Peyer's patch (tissue), 4 donors: ENCODE data around the gene CKMT2. TPM values are rescaled to one million over a fixed set of nuclear protein-coding genes. Genes with fewer than 3 reads are reported as not detected.

Experiments
- DNase-seq, 3 donors: peaks; one replicate each; pipeline ENCODE4 v3.0.0-alpha.2; 2017 to 2019
- H3K27ac ChIP-seq, 4 donors: fragments of 200-600 bp; sonication (generic); one replicate each; pipeline ENCODE4 v1.5.1; 2016 to 2019
- H3K27me3 ChIP-seq, 2 donors: fragments of 200-600 bp; sonication (generic); one replicate each; pipeline ENCODE4 v1.5.1; 2019
- H3K36me3 ChIP-seq, 3 donors: fragments of 200-600 bp; sonication (generic); one replicate each; pipeline ENCODE4 v1.5.1; 2016 to 2019
- H3K4me1 ChIP-seq, 4 donors: fragments of 200-600 bp; sonication (generic); one replicate each; pipeline ENCODE4 v1.5.1; 2016 to 2019
- H3K4me3 ChIP-seq, 4 donors: fragments of 200-600 bp; sonication (generic); 1 replicate in 3 of 4; 2 replicates in 1 of 4; pipeline ENCODE4 v1.5.1; 2016 to 2019; ENCODE audit warnings: mild to moderate bottlenecking in 1 of 4
- H3K9me3 ChIP-seq, 4 donors: fragments of 200-600 bp; sonication (generic); one replicate each; pipeline ENCODE4 v1.5.1; 2016 to 2019; ENCODE audit warnings: mild to moderate bottlenecking in 1 of 4
- POLR2A ChIP-seq, 2 donors: fragments of 450-650 bp; IDR thresholded peaks; one replicate each; pipeline ENCODE4 v1.5.1; 2017; ENCODE audit warnings: antibody characterized with exemption in 2 of 2, mild to moderate bottlenecking in 2 of 2, moderate library complexity in 2 of 2
- total RNA-seq, 4 donors: library from RNA; depleted of rRNA; stranded (reverse); fragments of >200 nt; gene quantifications; one replicate each; pipeline ENCODE4 v1.1.0, GENCODE V29; 2016
- TF ChIP-seq, protein P1 (sequence below), 6 experiments: fragments of 450-650 bp in 4 of 6; fragments of 200-600 bp in 2 of 6; sonication (generic) in 1 of 6; IDR thresholded peaks; one replicate each; pipeline ENCODE4 v1.5.1; 2017 to 2019; ENCODE audit warnings: antibody characterized with exemption in 6 of 6, mild to moderate bottlenecking in 3 of 6, moderate library complexity in 1 of 6

Gene CKMT2
- total RNA-seq, 4 donors from 2014 or later = 1.1 to 10.6 (median 3.8) TPM

DNA sequence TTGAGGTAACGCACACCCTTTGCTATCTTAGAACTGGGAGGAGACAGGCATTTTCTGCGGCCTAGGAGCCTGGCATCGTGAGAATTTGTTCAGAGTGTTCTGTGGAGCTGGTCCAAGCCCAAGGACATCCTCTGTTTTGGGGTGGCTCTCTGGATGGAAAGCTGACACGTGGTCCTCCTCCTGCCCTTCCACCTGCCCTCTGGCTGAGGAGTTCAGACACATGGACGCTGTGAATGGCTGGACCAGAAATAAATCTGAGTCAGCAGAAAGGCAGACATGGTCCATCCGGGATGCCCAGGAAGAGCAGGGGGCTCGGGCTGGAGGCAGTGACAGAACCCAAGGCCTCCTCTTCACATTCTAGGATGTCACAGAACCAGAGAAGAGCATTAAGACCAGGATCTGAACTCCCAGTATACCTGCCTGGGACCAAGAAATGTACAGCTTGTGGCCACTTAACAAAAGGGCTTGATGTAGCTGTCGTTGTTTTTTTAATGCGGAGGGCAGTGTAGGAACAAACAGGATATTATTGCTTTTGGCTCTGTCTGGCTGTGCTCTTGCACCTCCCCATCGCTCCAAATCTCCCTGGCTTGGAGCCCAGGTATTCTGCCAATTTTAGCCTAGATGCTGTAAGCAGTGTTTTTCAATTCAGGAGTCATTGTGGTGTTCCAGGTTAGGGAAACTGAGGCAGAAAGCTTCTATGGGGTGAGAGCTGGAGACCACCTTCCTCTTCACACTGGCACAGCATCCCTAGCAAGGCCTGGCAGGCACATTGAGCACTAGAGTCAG lies 2.4 kb downstream of the CKMT2 start:
- no peak overlapping the region for H3K27ac ChIP-seq
- TF ChIP-seq, protein P1, sequence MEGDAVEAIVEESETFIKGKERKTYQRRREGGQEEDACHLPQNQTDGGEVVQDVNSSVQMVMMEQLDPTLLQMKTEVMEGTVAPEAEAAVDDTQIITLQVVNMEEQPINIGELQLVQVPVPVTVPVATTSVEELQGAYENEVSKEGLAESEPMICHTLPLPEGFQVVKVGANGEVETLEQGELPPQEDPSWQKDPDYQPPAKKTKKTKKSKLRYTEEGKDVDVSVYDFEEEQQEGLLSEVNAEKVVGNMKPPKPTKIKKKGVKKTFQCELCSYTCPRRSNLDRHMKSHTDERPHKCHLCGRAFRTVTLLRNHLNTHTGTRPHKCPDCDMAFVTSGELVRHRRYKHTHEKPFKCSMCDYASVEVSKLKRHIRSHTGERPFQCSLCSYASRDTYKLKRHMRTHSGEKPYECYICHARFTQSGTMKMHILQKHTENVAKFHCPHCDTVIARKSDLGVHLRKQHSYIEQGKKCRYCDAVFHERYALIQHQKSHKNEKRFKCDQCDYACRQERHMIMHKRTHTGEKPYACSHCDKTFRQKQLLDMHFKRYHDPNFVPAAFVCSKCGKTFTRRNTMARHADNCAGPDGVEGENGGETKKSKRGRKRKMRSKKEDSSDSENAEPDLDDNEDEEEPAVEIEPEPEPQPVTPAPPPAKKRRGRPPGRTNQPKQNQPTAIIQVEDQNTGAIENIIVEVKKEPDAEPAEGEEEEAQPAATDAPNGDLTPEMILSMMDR (IDR thresholded peaks at IDR 0.05) = no peak
- TF ChIP-seq POLR2A (IDR thresholded peaks at IDR 0.05) = no peak
- DNase-seq = no peak
- no peak overlapping the region for H3K4me3 ChIP-seq
- H3K4me1 ChIP-seq = no peaks in the 10 kb centered on the region
- H3K36me3 ChIP-seq = no peaks in the 10 kb centered on the region
- H3K9me3 ChIP-seq = no peaks in the 10 kb centered on the region
- H3K27me3 ChIP-seq = no peaks in the 10 kb centered on the region

DNA sequence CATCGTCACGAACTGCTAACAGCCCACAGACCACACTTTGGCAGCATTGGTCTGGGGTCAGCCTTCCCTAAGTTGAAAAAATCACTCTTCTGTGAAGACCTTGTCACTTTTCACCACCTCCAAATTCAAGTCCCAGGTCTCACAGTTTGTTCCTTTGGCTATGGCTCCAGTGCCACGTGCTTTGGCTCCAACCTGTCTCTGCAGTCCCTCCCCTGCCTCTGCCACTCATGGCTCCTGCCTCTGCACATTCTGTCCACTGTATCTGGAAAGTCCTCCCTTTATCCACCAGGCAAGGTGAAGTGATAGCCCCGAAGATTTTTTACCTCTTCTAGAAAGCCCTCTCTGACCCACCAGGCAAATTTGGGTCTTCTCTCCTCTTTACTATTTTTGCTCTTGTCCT lies 5.3 kb downstream of the CKMT2 start:
- Histone ChIP-seq H3K4me1 (no peaks in the 10 kb centered on the region), H3K27ac (no peak overlapping the region), H3K9me3 (no peaks in the 10 kb centered on the region), H3K4me3 (no peak overlapping the region), H3K36me3 (no peaks in the 10 kb centered on the region), H3K27me3 (no peaks in the 10 kb centered on the region)
- DNase-seq = no peak
- no peak for TF ChIP-seq POLR2A (IDR thresholded peaks at IDR 0.05)
- TF ChIP-seq, protein P1 (IDR thresholded peaks at IDR 0.05) = no peak

DNA sequence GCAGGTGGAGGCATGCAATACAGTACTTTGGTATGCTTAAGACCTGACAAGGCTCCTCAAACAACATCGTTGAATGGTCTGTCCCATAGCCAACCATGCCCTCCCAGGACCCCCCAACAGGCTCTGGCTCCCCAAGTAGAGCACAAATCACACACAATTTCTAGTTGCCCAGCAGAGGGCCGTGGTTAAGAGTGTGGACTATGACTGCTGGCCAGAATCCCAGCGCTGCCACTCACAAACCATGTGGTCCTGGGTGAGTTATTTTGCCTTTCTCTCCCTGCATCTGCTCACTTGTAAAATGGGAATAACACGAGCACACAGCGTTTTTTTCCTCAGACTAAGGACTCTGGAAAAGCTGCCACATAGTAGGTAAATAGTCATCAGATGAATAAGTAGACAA lies 6.5 kb downstream of the CKMT2 start:
- no peak for TF ChIP-seq POLR2A (IDR thresholded peaks at IDR 0.05)
- TF ChIP-seq, protein P1 (IDR thresholded peaks at IDR 0.05) = no peak
- H3K4me1 ChIP-seq = no peaks in the 10 kb centered on the region
- H3K36me3 ChIP-seq = no peaks in the 10 kb centered on the region
- no peak for DNase-seq
- no peaks in the 10 kb centered on the region for H3K9me3 ChIP-seq
- no peak overlapping the region for H3K27ac ChIP-seq
- H3K4me3 ChIP-seq = no peak overlapping the region
- no peaks in the 10 kb centered on the region for H3K27me3 ChIP-seq

DNA sequence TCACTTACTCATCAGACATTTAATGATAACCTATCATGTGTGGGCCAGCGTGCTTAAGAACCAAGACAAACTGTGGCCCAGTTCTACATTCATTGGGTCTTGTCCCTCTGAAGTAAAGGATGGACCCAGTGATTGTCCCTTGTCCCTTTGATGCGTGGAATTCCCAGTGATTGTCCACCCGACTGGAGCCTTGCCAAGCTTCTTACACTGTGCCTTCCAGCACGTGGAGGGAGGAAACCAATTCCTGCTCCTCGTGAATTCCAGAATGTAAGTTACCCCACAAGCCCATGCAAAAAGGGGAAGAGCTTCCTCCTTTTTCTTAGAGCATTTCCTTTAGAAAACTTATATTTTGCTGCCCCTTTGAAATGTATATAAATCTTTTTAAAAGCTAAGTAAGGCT lies 7.9 kb downstream of the CKMT2 start:
- DNase-seq = no peak
- Histone ChIP-seq H3K27me3 (no peaks in the 10 kb centered on the region), H3K4me1 (no peaks in the 10 kb centered on the region), H3K4me3 (no peak overlapping the region), H3K9me3 (no peaks in the 10 kb centered on the region), H3K36me3 (no peaks in the 10 kb centered on the region), H3K27ac (no peak overlapping the region)
- TF ChIP-seq, protein P1 (IDR thresholded peaks at IDR 0.05) = no peak
- TF ChIP-seq POLR2A (IDR thresholded peaks at IDR 0.05) = no peak

DNA sequence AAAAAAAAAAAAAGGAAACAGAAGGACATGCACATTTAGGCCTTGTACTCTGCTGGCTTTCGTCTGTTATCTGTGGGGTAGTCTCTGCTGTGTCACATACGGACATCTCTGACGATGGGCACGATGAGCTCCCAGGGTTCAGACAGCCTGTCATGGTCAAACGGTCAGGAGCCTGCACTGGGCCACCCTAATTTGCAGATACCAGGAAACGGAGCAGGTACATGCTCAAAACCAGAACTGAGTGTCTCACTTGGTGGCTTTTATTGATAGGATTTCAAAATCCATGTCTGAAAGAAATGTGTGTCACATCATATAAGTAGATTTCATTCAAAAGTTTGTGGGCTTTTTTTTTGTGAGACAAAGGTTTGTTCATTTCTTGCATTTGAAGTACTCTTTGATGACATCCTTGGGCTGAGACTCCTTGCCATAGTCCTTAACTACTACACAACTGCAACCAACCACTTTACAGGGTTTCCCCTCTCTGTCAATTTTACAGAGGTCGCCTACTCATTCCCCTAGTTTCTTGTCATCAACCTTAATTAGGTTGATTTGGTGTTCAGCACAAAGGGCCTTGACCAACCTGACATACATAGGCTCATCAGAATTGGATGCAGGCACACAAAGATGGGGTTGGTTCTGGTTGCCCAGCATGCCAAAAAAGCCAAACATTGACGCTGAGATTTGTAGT lies 9.0 kb downstream of the CKMT2 start:
- no peak overlapping the region for H3K27ac ChIP-seq
- no peaks in the 10 kb centered on the region for H3K4me1 ChIP-seq
- TF ChIP-seq POLR2A (IDR thresholded peaks at IDR 0.05) = no peak
- TF ChIP-seq, protein P1 (IDR thresholded peaks at IDR 0.05) = no peak
- H3K27me3 ChIP-seq = no peaks in the 10 kb centered on the region
- H3K9me3 ChIP-seq = no peaks in the 10 kb centered on the region
- H3K4me3 ChIP-seq = no peak overlapping the region
- no peaks in the 10 kb centered on the region for H3K36me3 ChIP-seq
- DNase-seq = no peak
